Right hindlimb (tissue), 1 donor: ENCODE data around the gene SH3D19.
"Not testable (repeated sequence)": the region's sequence is repeated elsewhere in the genome, so short reads cannot be mapped to it uniquely, and the experiment has no call there.

Source experiments
- DNase-seq: peaks from one replicate; pipeline ENCODE4 v3.0.0-alpha.2; 2018

The SH3D19 gene

DNA sequence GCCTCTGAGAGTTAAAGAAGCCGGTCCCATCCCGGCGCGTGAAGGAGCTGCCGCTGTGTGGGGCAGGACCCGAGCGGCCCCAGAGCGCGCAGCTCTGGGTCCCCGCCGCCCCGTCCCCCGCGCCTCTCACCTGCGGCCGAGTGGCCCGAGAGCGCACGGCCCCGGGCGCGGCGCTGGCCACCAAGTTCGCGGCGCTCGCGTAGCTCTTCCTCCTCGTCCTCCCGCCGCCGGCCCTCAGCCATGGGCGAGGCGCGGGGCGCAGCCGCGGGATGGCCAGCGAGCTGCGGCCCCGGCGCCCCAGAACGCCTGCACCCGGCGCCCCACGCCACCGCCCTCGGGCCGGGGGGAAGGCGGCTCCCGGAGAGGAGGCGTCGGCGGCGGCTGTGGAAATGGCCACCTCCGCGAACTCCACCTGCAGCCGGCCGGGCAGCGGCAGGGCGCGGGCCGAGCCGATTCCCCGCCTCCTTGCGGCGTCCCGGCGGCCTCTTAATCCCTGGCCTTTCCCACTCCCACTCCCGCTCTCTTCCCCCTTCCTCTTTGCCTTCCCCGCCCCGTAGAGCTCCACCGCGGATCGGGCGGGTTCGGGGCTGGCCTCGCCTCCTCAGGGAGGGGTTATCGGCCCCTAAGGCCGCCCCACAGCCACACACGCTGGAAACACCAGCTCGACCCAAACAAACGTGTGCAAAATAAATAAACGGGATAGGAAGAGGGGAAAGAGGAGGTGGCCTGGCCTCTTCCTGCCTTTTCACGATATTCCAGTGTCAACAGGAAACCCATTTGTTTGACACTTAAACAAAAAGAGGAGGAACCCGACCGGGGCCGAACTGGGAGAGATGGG lies at the start of gene SH3D19:
Gene SH3D19 (minus strand): TSS at position 495 of the 838 bp plus-strand sequence. CDS start 253 bp downstream, at position 242.
- peak; percentile 85 for DNase-seq

GRCh38 chr4:151362404-151363164 lies 37.2 kb upstream of the SH3D19 start:
- DNase-seq, result peak; percentile 84

- DNase-seq, result no peak
These were observed 36.6 kb upstream of the SH3D19 start for GRCh38 chr4:151361966-151362365.

DNA sequence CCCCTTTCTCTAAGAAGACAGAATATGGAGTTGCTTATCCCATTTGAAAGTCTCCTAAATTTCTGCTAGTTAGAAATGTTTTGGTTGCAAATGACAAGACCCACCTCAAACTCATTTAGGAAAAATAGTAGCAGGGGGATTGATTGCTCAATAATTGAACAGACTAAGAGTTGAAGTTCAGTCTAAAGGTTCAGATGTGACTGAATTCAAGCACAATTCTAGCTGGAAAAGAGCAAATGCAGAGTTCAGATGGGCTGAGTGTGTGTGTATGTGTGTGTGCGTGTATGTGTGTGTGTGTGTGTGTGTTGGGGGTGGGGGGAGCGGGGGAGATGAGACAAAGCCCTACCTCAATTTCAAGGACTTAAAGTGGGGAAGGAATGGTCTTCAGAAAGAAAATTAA lies 35.7 kb upstream of the SH3D19 start:
- DNase-seq, result no peak

- DNase-seq, result peak; percentile 31
These were observed 34.2 kb upstream of the SH3D19 start for GRCh38 chr4:151359576-151359975.

GRCh38 chr4:151358266-151358665 lies 32.9 kb upstream of the SH3D19 start:
- DNase-seq, result no peak

- no peak for DNase-seq
These were observed 31.1 kb upstream of the SH3D19 start for GRCh38 chr4:151356510-151356909.

- no peak for DNase-seq
These were observed 29.8 kb upstream of the SH3D19 start for GRCh38 chr4:151355155-151355554.

- no peak for DNase-seq
These were observed 22.3 kb upstream of the SH3D19 start for GRCh38 chr4:151347490-151348235.

- DNase-seq, result no peak
These were observed 19.5 kb upstream of the SH3D19 start for GRCh38 chr4:151344948-151345347.

DNA sequence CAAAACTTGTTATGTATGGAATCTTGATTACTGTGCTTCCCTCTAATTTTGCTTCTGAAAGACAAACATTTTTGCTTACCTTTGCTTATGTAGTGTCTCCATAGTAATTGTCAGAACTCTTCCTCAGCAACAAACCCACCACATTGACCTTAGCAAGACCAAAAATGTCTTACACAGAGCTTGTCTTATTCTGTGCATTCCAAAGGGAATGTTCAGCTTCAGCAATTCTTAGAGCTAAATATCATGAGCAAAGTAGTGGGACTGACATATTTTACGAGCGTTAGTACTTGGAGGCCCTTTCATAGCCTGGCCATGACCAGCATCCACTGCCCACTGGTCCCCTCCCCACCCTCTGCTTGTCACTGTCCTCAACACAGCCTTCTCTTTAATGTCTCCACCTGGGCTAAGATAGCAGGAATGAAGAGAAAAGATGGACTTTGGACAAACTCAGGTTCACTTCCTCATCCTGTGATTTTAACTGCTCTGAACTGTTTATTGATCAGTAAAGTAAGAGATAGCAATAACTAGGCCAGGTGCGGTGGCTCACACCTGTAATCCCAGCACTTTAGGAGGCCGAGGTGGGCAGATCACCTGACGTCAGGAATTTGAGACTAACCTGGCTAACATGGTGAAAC lies 15.5 kb upstream of the SH3D19 start:
- no peak for DNase-seq

DNA sequence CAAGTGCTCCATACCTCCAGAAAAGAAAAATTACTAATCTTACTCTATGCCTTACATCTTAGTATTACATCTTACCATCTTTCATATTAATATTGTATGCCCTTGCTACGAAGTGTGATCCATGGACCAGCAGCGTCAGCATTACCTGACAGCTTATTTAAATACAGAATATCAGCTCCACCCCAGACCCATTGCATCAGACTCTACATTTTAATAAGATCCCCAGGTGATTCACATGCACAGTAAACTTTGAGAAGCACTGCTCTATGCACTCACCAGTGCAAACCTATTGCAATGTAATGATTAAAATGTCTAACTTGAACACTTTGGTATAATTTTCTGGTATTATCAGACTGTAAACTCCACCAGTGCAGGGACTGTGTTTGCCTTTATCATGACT lies 14.1 kb upstream of the SH3D19 start:
- no peak for DNase-seq

GRCh38 chr4:151331276-151332042 lies 6.1 kb upstream of the SH3D19 start:
- DNase-seq, result no peak

GRCh38 chr4:151329217-151330007 lies 4.0 kb upstream of the SH3D19 start:
- no peak for DNase-seq

GRCh38 chr4:151325949-151326246 lies 493 bp upstream of the SH3D19 start:
- no peak for DNase-seq

DNA sequence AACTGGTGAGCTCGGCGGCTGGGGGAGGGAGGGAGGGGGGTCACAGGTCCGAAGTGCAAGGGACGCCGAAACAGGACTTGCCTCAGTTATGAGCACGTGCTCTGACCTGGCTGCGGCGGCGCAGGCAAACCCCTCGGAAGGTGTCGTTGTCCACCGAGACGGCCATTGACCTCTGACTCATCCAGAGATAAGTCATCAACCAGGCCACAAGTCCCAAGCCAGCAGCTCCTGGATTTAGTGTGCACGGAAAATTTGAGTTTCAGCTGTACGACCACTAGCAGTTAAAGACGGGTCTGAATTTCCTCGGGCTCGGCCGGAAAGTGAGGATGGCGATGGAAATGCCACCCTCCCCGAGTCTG lies 674 bp downstream of the SH3D19 start:
- DNase-seq, result peak; percentile 62

- DNase-seq, result peak; percentile 20
These were observed 1.2 kb downstream of the SH3D19 start for GRCh38 chr4:151324124-151324751.

- DNase-seq, result no peak
These were observed 1.7 kb downstream of the SH3D19 start for GRCh38 chr4:151323667-151324066.

DNA sequence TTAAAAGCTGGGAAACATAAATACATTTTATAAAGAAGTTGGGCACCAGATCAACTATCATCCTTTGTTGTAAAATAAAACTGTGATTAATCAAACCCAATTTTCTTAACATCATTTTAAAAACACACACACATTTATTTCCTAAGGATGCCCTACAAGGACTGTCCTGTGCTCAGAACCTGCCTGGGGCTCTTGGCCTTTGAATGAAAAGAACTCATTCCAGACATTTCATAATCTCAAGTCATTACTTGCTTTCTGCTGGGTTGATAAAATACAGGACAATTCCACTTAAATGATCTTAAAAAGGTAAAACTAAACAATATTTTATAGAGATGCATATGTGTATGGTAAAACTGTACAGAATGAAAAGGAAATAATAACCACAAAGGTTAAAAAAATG lies 2.8 kb downstream of the SH3D19 start:
- no peak for DNase-seq

DNA sequence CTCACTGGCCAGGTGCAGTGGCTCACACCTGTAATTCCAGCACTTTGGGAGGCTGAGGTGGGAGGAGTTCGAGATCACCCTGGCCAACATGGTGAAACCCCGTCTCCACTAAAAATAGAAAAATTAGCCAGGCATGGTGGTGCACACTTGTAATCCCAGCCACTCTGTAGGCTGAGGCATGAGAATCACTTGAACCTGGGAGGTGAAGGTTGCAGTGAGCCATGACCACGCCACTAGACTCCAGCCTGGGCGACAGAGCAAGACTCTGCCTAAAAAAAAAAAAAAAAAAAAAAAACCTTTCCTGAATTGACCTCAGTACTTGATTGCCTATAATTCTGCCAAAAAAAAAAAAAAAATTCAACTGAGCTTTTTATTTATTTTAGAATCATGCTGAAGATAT lies 3.2 kb downstream of the SH3D19 start:
- DNase-seq, result not testable (repeated sequence)

DNA sequence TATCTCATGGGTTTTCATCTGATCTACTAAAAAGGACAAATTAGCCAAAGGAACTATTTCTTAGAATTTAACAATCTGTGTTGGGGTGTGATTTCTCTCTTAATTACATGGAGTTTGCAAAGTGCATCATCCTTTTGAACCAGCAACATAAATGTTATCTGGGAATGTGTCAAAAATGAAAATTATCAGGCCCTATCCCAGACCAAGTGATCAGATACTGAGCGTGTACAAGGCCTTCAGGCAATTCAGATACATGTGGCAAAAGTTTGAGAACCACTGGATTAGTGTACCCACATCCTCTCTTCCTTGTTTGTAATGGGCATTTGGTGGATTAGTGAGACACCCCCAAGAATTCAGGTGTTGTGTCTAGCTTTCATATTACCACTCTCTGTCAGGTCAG lies 3.8 kb downstream of the SH3D19 start:
- DNase-seq, result no peak
